ENCODE measurements around the gene CHERP. TPM values are rescaled to one million over a fixed set of nuclear protein-coding genes. Genes with fewer than 3 reads are reported as not detected.

The CHERP gene, protein sequence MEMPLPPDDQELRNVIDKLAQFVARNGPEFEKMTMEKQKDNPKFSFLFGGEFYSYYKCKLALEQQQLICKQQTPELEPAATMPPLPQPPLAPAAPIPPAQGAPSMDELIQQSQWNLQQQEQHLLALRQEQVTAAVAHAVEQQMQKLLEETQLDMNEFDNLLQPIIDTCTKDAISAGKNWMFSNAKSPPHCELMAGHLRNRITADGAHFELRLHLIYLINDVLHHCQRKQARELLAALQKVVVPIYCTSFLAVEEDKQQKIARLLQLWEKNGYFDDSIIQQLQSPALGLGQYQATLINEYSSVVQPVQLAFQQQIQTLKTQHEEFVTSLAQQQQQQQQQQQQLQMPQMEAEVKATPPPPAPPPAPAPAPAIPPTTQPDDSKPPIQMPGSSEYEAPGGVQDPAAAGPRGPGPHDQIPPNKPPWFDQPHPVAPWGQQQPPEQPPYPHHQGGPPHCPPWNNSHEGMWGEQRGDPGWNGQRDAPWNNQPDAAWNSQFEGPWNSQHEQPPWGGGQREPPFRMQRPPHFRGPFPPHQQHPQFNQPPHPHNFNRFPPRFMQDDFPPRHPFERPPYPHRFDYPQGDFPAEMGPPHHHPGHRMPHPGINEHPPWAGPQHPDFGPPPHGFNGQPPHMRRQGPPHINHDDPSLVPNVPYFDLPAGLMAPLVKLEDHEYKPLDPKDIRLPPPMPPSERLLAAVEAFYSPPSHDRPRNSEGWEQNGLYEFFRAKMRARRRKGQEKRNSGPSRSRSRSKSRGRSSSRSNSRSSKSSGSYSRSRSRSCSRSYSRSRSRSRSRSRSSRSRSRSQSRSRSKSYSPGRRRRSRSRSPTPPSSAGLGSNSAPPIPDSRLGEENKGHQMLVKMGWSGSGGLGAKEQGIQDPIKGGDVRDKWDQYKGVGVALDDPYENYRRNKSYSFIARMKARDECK
- total RNA-seq, result 4.5 and 6.0 TPM in 2 replicates

DNA sequence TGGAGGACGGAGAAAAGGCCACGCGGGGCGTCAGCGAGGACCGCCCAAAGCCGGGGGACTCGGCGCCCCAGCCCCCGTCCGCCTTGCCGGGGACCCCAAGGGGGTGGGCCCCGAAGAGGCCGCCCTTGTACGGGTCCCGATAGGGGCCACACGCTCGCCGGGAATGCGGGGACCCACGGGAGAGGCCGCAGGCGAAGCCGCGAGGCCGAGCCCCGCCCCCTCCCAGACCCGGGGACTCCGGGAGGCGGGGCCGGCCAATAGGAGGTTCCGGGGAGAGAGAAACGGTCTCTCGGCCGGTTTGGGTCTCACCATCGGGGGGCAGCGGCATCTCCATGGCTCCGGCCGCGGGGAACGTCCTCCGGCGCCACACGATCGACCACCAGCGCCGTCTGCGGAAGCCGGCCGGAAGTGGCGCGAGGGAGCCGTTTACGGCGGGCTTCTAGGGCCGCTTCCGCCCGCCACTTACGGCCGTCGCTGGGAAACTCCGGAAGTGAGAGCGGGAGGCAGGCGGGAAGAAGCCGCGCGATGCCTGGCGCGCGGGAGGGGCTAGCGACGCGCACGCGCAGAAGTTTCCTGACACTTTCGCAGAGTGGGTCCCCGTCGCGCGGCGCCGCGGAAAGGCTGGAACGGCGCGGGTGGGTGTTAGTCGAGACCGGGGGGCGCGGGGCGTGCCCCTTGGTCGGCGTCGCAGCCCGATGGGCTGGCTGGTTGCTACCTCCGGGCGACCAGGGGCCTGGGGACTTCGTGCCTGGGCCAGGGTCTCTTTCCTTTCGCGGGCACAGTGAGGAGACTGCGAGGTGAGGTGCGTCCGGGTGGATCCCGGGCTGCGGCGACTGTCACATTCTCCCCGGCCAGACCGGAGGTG lies at the start of gene CHERP:
CHERP (minus strand) TSS at position 393 of the 865 bp plus-strand sequence; CDS start at position 334, 59 bp downstream.

DNA sequence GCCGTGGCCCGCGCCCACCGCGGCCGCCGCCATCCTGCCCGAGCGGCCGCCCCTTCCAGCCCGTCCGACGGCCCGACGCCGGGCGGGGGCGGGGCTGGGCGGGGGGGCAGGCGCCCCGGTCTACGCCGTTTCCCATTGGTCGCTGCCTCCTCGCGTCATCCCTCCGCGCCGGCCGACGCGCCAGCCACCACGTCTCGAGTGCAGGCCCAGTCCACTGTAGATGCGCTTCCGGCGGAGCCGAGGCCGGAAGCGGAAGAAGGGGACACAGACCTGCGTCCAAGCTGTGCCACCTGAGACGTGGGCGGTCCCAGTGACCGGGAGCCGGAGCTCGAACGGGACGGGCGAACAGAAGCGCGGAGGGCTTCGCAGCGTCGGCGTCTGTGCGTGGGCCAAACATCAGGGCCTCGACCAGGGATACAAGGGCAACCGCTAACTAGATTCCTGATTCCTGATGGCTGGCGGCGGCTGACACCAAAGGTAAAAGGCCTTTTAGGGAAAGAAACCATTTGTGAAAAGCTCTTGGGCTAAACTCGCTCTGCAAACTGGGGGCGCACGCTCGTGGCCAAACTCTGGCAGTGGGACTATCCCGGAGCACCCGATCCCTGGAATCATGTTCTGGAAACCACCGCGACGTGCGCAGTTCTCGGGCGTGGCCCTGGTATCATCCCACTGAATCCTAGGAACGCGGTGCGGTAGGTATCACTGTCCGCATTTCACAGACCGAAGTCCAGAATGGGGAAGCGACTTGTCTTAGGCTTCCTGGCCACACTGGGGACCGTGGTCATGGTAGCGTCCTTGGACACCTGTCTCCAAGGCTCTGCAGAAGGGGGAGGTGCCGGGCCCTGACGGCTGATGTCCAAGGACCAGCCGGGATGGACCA lies 30.3 kb upstream of the CHERP start, which contains the start of gene SLC35E1:
SLC35E1 (minus strand) TSS at position 84 of the 880 bp plus-strand sequence; CDS start at position 33, 51 bp downstream.

DNA sequence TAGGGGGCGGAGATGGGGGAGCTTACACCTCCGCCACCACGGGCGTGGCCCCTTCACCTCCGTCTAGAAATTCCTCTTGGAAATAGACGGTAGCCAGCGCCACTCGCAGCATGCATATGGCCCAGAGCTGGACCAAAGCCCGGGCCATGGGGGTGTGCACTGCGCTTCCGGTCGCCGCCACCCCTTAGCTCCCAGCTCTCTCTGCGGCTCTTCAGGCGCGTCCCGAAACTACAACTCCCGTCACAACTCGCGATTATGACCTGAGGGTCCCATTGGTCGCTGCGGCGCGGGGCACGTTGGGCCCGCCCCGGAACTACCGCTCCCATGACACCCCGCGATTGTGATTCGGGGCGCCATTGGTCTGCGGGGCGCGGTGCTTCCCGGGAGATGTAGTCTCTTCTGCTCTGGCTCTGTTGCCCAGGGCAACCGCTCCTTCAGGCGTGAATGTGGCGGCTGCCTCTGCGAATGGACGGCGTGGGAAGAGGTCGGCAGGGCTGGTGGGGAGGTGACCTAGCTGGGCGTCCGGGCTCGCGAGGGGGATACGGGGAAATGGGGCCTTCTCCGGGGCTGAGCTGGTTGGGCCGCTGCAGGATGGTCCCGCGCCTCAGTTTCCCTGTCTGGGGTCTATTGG lies 46.1 kb downstream of the CHERP start, which contains the start of the genes C19orf44 and CALR3:
C19orf44 (plus strand) TSS at position 413 of the 631 bp plus-strand sequence. CDS start 4,399 bp downstream, outside the sequence.
CALR3 (minus strand) TSS at position 186 of the 631 bp plus-strand sequence; CDS start at position 148, 38 bp downstream.

Other genes starting within 250 kb of the CHERP start
- 4.0 and 16.1 TPM in 2 replicates for gene KLF2, start 217.6 kb downstream of the CHERP start, total RNA-seq
- 8.3 and 8.9 TPM in 2 replicates for gene EPS15L1, start 70.5 kb downstream of the CHERP start, total RNA-seq
- not detected in 2 replicates for gene CALR3, start 46.3 kb downstream of the CHERP start, total RNA-seq
- gene C19orf44, start 46.0 kb downstream of the CHERP start, total RNA-seq, result 1.6 and 2.1 TPM in 2 replicates
- 19.9 and 21.7 TPM in 2 replicates for gene SLC35E1, start 30.0 kb upstream of the CHERP start, total RNA-seq
- gene MED26, start 85.8 kb upstream of the CHERP start, total RNA-seq, result 3.7 and 4.0 TPM in 2 replicates
- gene SMIM7, start 117.7 kb upstream of the CHERP start, total RNA-seq, result 50.8 and 54.2 TPM in 2 replicates
- gene TMEM38A, start 118.7 kb upstream of the CHERP start, total RNA-seq, result 1.4 and 1.7 TPM in 2 replicates
- not detected in 2 replicates for gene NWD1, start 177.4 kb upstream of the CHERP start, total RNA-seq

Measured in dermis lymphatic vessel endothelial cell (primary cell).